ENCODE measurements around the gene OR52A1.

OR52A1 gene

DNA sequence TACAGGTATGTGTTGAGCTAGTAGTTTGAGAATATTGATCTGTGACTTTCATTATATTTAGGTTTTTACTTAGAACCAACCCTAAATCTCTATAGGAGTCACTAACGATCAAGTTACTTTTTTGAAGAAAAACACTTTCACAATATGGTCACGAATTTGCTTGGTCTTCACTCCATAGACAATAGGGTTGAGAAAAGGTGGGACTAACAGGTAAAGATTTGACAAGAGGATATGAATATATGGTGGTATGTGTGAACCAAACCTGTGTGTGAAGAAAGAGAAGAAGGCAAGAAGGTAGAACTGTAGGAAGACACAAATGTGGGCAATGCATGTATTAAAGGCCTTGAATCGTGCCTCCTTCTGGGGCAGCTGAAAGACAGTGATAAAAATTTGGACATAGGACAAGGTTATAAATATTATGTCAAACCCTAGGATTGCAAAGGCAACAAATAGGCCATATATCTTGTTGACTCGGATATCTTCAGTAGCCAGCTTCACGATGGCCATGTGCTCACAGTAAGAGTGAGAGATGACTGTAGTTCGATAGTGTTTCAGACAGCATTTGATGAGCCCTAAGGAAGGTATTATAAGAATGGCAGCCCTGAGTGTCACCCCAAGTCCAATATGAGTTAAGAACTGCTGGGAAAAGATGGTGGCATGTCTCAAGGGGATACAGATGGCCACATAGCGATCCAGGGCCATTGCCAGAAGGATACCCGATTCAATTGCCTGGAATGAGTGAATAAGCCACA, 22.8 kb downstream of the OR52A1 start:
- no peak for DNase-seq (ENCODE audit: low read depth)
- no peak for TF ChIP-seq CTCF (IDR thresholded peaks at IDR 0.05; ENCODE audit: control insufficient read depth, extremely low read depth, insufficient read depth)
- no peak overlapping the region for H3K4me3 ChIP-seq (ENCODE audit: low read depth, low read length)

DNA sequence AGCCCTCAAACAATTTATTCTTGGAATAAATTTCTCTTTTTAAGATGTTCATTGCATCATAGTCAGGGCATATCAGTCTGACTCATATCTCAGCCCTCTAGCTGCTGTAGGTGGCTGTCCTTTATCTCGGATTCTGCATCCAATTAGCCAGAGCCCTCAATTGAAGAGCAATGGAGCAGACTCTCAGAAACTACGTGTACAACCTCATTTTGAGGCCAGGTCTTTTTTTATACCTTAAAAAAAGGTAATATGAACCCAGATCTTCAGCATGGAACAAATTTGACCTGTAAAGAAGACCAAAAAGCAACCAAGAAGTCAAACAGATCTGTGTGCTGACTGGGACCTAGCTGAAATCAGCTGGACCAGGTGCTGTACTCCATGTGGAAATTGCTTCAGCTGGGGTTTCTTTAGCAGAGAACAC, 25.1 kb downstream of the OR52A1 start:
- no peak for TF ChIP-seq CTCF (IDR thresholded peaks at IDR 0.05; ENCODE audit: control insufficient read depth, extremely low read depth, insufficient read depth)
- no peak overlapping the region for H3K4me3 ChIP-seq (ENCODE audit: low read depth, low read length)
- DNase-seq (ENCODE audit: low read depth) = no peak

DNA sequence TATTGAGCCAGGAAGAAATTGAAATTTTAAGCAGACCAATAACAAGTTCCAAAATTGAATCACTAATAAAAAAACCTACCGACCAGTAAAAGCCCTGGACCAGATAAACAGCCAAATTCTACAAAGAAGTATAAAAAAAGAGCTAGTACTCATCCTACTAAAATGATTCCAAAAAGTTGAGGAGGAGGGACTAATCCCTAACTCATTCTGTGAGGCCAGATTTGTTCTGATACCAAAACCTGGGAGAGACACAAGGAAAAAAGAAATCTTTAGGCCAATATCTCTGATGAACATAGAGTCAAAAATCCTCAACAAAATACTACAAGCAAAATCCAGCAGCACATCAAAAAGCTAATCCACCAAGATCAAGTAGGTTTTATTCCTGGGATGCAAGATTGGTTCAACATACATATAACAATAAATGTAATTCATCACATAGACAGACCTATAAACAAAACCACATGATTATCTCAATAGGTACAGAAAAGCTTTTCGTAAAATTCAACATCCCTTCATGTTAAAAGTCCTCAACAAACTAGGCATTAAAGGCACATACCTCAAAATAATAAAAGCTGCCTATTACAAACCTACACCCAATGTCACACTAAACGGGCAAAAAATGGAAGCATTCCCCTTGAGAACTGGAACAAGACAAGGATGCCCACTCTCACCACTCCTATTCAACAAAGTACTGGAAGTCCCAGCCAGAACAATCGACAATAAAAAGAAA, 29.5 kb downstream of the OR52A1 start:
- H3K4me3 ChIP-seq (ENCODE audit: low read depth, low read length) = no peak overlapping the region
- no peak for TF ChIP-seq CTCF (IDR thresholded peaks at IDR 0.05; ENCODE audit: control insufficient read depth, extremely low read depth, insufficient read depth)
- no peak for DNase-seq (ENCODE audit: low read depth)

DNA sequence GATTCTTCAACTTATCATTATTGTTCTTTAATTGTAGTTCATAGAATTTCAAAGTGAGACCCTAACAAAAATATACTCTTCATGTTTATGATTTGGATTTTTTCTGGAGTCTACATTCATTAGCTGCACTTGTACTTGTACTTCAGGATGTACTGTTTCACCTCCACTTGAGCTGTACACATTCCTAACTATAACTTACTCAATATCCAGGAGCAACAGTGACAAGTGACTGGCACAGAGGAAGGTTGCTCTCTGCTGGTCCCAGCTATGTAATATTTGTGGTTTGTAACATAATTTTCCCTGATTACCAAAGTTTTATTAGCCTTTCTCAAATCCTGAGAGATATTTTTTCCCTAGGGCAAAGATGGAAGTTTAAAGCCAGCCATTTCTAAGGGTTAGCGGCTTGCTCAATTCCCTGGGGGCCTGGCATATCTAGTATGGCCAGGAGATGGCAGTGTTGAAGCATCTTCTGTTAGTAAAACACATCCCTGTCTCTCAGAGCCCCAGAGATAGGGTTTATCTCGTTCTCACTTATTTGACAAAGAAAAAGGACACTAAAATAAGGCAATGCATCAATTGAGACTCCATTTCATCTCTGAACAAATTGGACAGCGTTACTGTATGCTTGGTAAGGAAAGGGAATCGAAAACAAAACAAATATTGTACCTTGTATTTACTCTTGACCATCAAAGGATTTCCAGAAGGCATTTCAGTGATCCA, 30.6 kb downstream of the OR52A1 start:
- peak; percentile 27 for DNase-seq (ENCODE audit: low read depth)
- peak; percentile 80 for TF ChIP-seq CTCF (IDR thresholded peaks at IDR 0.05; ENCODE audit: control insufficient read depth, extremely low read depth, insufficient read depth)
- no peak overlapping the region for H3K4me3 ChIP-seq (ENCODE audit: low read depth, low read length)

DNA sequence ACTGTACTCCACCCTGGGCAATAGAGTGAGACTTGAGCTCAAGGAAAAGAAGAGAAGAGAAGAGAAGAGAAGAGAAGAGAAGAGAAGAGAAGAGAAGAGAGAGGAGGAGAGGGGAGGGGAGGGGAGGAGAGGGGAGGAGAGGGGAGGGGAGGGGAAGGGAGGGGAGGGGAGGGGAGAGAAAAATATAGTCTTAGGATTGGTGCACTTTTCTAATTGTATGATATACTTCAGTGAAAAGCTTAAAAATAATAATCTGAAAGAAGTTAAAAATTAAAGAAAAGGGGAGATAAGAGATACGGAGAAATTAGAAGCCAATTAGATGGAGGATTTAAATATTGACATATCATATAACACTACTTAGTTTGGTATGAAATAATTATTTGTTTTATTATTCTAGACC, 35.7 kb downstream of the OR52A1 start:
- DNase-seq (ENCODE audit: low read depth) = no peak
- TF ChIP-seq CTCF (IDR thresholded peaks at IDR 0.05; ENCODE audit: control insufficient read depth, extremely low read depth, insufficient read depth) = no peak
- no peak overlapping the region for H3K4me3 ChIP-seq (ENCODE audit: low read depth, low read length)

GRCh38 chr11:5117588-5117987, 37.0 kb downstream of the OR52A1 start:
- H3K4me3 ChIP-seq (ENCODE audit: low read depth, low read length) = no peak overlapping the region
- TF ChIP-seq CTCF (IDR thresholded peaks at IDR 0.05; ENCODE audit: control insufficient read depth, extremely low read depth, insufficient read depth) = no peak
- no peak for DNase-seq (ENCODE audit: low read depth)
